HG03066 (cell line): ENCODE data around the gene ANKS3.

ENCODE experiments used
- ATAC-seq: cut with Tn5 transposase; IDR thresholded peaks from one replicate; pipeline ENCODE4 v1.9.1; 2021; ENCODE audit warnings: low read depth; ENCODE audit not compliant: unreplicated experiment

The ANKS3 gene

GRCh38 chr16:4687946-4688673, 46.0 kb downstream of the ANKS3 start:
- ATAC-seq = no peak

DNA sequence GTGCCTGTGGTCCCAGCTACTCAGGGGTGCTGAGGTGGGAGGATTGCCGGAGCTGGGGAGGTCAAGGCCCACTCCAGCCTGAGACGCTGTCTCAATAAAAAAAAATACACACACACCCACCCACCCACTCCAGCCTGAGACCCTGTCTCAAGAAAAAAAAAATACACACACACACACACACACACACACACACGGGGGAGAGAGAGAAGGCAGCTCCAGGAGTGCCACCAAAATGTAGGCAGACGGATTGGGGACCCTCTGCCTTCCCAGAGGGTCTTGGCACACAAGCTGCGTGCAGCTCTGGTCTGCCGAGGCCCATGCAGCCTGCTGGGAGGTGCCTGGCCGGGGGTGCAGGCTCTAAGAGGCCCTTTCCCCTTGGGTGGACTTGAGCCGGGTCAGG, 46.7 kb downstream of the ANKS3 start:
- ATAC-seq = no peak

- no peak for ATAC-seq
These were observed 47.4 kb downstream of the ANKS3 start for GRCh38 chr16:4686497-4687210.

GRCh38 chr16:4685776-4686496, 48.1 kb downstream of the ANKS3 start:
- no peak for ATAC-seq

GRCh38 chr16:4685292-4685691, 48.8 kb downstream of the ANKS3 start:
- ATAC-seq = no peak

DNA sequence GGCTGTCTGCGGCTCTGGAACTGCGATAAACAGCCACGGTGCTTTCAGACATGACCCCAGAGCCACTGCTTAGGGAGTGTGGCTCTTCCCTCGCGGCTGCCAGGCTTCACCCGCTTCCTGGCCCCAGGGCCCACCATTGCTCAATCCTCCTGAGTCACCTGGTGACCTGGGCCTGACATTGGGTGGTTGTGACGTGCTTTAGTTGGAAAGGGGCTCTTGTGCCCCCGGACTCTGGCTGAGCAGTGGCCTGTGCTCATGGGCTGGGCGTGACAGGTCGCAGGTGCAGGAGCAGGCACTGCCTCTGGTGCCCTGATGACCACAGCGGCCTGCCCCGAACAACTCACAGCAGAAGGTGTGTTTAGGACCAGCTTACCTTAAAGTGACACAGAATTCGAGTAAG, 49.3 kb downstream of the ANKS3 start:
- ATAC-seq = no peak

DNA sequence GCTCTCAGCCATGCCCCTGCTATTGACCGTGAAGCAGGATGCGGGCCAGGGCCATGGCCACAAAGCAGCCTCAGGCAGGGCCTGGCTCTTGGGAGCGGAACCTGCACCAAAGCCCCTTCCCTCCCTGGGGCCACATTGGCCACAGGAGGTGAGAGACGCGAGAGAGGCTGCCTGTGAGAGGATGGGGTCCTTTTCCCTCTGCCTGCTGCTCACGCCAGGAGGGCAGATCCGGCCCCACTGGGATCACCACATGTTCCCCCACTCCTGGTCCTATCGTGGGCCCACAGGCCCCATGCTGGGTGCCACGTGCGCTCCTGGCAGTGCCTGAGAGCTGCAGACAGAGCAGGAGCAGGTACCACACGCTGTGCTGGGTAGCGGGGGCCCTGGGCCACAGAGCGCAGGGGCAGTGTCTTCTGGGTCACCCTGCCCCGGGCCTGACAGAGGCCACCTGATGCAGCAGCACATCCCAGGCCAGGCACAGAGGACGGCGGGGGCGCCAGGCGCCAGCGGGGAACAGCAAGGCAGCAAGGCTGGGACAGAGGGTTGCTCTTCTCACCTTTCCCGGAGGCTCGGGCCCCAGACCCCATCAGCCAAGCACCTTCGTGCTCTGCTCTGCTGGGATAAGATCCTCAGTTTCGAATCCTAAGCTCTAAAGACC, 49.9 kb downstream of the ANKS3 start:
- no peak for ATAC-seq

- ATAC-seq = no peak
These were observed 50.6 kb downstream of the ANKS3 start for GRCh38 chr16:4683255-4684057.

- ATAC-seq = no peak
These were observed 51.3 kb downstream of the ANKS3 start for GRCh38 chr16:4682616-4683254.

DNA sequence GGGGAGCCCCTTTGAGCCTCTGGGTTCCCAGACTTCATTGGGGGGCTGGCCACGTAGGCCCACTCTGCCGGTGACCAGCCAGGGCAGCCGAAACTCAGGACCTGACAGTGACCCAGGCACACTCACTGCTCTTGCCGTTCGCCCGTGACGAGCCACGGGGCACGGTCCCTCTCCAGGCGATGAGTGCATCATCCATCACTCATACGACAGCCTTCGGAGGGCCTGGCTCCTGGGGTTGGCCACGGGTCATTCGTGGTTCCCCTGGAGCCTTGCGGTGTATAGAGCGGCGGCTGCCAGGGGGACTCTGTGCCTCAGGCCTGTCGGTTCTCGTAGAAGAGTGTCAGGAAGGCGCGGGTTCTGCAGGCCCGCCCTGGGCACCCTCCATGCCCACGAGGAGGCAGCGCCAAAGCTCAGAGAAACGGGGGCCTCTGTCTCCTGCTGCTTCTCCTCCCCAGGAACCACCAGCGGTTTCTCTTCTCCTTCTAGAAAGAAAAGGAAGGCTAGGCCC, 51.9 kb downstream of the ANKS3 start:
- ATAC-seq = no peak

GRCh38 chr16:4681471-4682083, 52.5 kb downstream of the ANKS3 start:
- ATAC-seq = no peak

GRCh38 chr16:4680673-4681470, 53.2 kb downstream of the ANKS3 start:
- ATAC-seq = no peak

DNA sequence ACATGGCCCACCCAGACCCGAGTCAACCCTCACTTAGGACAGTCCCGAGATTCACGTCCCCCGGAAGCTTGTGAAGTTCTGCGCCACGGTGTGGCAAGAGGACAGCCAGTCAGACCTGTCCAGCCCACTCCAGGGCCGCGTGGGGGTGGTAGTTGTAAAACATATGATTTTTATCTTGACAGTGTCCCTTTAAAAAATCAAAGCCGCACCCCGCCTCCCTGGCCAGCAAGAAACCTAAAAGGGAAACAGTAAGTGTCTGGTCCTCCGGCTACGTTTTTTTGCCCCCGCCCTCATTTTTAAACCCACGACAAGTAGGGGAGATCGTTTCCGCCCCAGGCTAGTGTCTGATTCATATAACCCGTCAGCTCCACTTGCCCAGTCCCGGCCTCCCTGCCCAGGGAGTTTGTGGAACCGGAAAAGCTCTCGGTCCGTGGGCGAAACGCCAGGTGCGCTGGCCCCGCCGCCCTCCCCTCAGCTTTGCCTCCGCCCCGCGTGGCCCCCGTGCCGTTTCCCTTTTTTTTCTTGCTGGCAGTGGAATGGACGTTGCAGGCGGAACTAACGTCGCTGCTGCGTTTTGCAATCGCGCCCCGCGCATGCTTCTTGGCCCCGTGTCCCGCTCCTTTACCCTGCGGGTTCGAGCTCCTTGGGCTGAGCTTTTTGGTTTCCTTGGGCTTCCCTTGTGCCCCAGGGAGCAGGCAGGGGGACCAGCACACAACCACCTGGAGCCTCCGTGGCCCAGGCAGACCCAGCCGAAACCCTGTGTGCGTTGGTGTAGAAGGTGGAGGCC, 54.0 kb downstream of the ANKS3 start:
- ATAC-seq = no peak

DNA sequence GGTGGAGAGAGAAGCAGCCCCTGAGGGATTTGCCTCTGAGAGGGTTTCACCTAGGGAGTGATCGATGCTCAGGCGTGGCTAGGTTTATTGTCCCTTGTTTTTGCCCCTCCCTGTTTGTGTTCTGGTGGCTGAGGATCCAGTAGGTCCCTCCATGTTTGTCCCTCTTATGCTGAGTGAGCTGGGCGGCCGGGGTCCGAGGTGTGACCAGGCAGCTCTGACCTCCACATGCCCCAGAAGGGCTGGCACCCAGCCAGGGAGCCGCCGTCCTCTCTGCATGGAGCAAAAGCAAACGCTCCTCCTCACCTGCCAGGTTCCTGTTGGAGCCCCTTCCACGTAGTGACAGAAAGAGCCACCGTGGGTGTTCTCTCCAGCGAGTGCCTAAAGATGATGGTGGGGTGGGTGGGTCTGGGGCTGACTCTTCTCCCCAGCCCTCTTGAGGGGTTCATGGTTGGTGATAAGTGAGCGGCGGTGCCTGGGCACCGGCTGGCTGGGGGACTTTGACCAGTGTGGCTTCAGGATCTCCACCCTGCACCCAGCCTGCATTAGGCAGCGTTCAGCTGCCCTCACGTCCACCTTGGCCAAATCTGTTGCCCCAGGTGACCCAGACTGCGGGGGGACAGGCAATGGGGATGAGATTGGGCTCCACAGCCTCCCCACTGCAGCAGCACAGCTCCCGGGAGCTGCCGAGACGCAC, 54.8 kb downstream of the ANKS3 start:
- no peak for ATAC-seq

GRCh38 chr16:4678596-4678995, 55.5 kb downstream of the ANKS3 start:
- ATAC-seq = no peak

- no peak for ATAC-seq
These were observed 56.1 kb downstream of the ANKS3 start for GRCh38 chr16:4677994-4678393.

GRCh38 chr16:4677390-4677789, 56.7 kb downstream of the ANKS3 start:
- no peak for ATAC-seq
